Progenitor cell of endocrine pancreas (in vitro differentiated cells): ENCODE data around the gene RBM19. TPM values are rescaled to one million over a fixed set of nuclear protein-coding genes. Genes with fewer than 3 reads are reported as not detected.
A peak's percentile ranks its signal among the peaks of the same experiment; 100 is the strongest.

Source experiments
- DNase-seq: peaks from one replicate; pipeline ENCODE4 v3.0.0; 2021; ENCODE audit warnings: low spot score; ENCODE audit not compliant: unreplicated experiment
- H3K27ac Mint-ChIP-seq: 2 replicates; pipeline ENCODE4 v1.8.0; 2021; ENCODE audit warnings: mild to moderate bottlenecking, moderate library complexity, mixed read lengths
- H3K27me3 Mint-ChIP-seq: 2 replicates; pipeline ENCODE4 v1.8.0; 2021; ENCODE audit warnings: mixed read lengths
- H3K36me3 Mint-ChIP-seq: 2 replicates; pipeline ENCODE4 v1.8.0; 2022; ENCODE audit warnings: mixed read lengths; ENCODE audit not compliant: insufficient read depth
- H3K4me1 Mint-ChIP-seq: 2 replicates; pipeline ENCODE4 v1.8.0; 2021; ENCODE audit warnings: low read depth, mixed read lengths
- H3K4me3 Mint-ChIP-seq: 2 replicates; pipeline ENCODE4 v1.8.0; 2021; ENCODE audit warnings: low read depth, mild to moderate bottlenecking, moderate library complexity, mixed read lengths
- H3K9me3 Mint-ChIP-seq: 2 replicates; pipeline ENCODE4 v1.8.0; 2021; ENCODE audit warnings: low read depth, mixed read lengths
- CTCF ChIP-seq: fragments of 200-600 bp; sonication (generic); IDR thresholded peaks from one replicate; pipeline ENCODE4 v1.5.0; 2021; ENCODE audit warnings: antibody characterized with exemption, mild to moderate bottlenecking; ENCODE audit not compliant: unreplicated experiment
- total RNA-seq: library from RNA; stranded (reverse); gene quantifications from 2 replicates; pipeline ENCODE4 v1.2.1, GENCODE V29; 2021

Gene RBM19
- total RNA-seq, 1 donor from 2014 or later: 39.4 TPM

- Mint-ChIP-seq H3K4me3 (no peak overlapping the region), H3K36me3 (peaks cover 2% of the 10 kb centered on the region), H3K27me3 (peaks cover 5% of the 10 kb centered on the region), H3K4me1 (no peaks in the 10 kb centered on the region), H3K27ac (no peak overlapping the region), H3K9me3 (no peaks in the 10 kb centered on the region)
- DNase-seq: no peak
- TF ChIP-seq CTCF: no peak
Observed at GRCh38 chr12:113917393-113917792, 48.7 kb downstream of the RBM19 start.

- no peaks in the 10 kb centered on the region for H3K9me3 Mint-ChIP-seq
- no peak overlapping the region for H3K27ac Mint-ChIP-seq
- no peak for DNase-seq
- no peak for TF ChIP-seq CTCF
- H3K27me3 Mint-ChIP-seq: peaks cover 5% of the 10 kb centered on the region
- no peak overlapping the region for H3K4me3 Mint-ChIP-seq
- H3K36me3 Mint-ChIP-seq: peaks cover 2% of the 10 kb centered on the region
- no peaks in the 10 kb centered on the region for H3K4me1 Mint-ChIP-seq
Observed at GRCh38 chr12:113914806-113915205, 51.3 kb downstream of the RBM19 start.

GRCh38 chr12:113914176-113914575 is 51.9 kb downstream of the RBM19 start:
- no peak for DNase-seq
- H3K27ac Mint-ChIP-seq: no peak overlapping the region
- no peaks in the 10 kb centered on the region for H3K4me1 Mint-ChIP-seq
- peaks cover 2% of the 10 kb centered on the region for H3K36me3 Mint-ChIP-seq
- H3K4me3 Mint-ChIP-seq: no peak overlapping the region
- H3K9me3 Mint-ChIP-seq: no peaks in the 10 kb centered on the region
- peaks cover 5% of the 10 kb centered on the region for H3K27me3 Mint-ChIP-seq
- no peak for TF ChIP-seq CTCF

GRCh38 chr12:113912760-113913329 is 53.3 kb downstream of the RBM19 start:
- peak; percentile 94 for TF ChIP-seq CTCF
- Mint-ChIP-seq H3K4me3 (no peak overlapping the region), H3K36me3 (peaks cover 2% of the 10 kb centered on the region), H3K9me3 (no peaks in the 10 kb centered on the region), H3K27ac (no peak overlapping the region), H3K27me3 (peaks cover 5% of the 10 kb centered on the region), H3K4me1 (no peaks in the 10 kb centered on the region)
- DNase-seq: peak; percentile 77

- Mint-ChIP-seq H3K4me3 (no peak overlapping the region), H3K9me3 (no peaks in the 10 kb centered on the region)
Observed at GRCh38 chr12:113911971-113912759, 54.0 kb downstream of the RBM19 start.

More at GRCh38 chr12:113911971-113912759, 54.0 kb downstream of the RBM19 start:
- DNase-seq: no peak
- H3K4me1 Mint-ChIP-seq: no peaks in the 10 kb centered on the region
- no peak overlapping the region for H3K27ac Mint-ChIP-seq
- peaks cover 5% of the 10 kb centered on the region for H3K27me3 Mint-ChIP-seq
- TF ChIP-seq CTCF: no peak
- peaks cover 2% of the 10 kb centered on the region for H3K36me3 Mint-ChIP-seq
